Choroid plexus epithelial cell (primary cell): Measurements from ENCODE around the gene PVALEF.

Experiments used
- DNase-seq: peaks from one replicate; pipeline ENCODE4 v3.0.0-alpha.2; 2010; ENCODE audit warnings: low read depth
- H3K4me3 ChIP-seq: 2 replicates; pipeline ENCODE4 v1.5.1; 2011; ENCODE audit warnings: low read depth, mild to moderate bottlenecking, control low read depth, low read length, moderate library complexity
- TF ChIP-seq, protein P1 (sequence below): conservative IDR thresholded peaks from 2 replicates; pipeline ENCODE4 v1.5.1; 2011; ENCODE audit warnings: low read depth, mild to moderate bottlenecking, control low read depth, inconsistent platforms, low read length, moderate library complexity

The PVALEF gene

DNA sequence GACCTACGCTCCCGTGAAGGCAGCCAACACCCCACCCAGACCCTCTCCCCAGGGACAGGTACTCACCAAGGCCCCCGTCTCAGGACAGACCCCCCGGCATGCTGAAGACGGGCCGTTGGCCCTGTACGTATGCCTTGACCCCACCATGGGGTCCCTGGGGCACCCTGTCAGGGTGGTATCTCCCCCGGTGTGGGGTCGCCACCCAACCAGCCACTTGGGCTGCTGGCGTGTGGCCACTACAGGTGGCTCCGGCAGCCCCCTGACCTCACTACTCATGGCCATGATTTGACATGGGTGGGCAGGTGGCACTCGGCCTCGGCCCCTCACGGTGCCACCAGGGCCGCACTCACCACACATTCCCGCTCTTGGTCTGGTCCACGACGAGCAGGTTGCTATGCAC is 40.9 kb upstream of the PVALEF start:
- no peak overlapping the region for H3K4me3 ChIP-seq
- TF ChIP-seq, protein P1, sequence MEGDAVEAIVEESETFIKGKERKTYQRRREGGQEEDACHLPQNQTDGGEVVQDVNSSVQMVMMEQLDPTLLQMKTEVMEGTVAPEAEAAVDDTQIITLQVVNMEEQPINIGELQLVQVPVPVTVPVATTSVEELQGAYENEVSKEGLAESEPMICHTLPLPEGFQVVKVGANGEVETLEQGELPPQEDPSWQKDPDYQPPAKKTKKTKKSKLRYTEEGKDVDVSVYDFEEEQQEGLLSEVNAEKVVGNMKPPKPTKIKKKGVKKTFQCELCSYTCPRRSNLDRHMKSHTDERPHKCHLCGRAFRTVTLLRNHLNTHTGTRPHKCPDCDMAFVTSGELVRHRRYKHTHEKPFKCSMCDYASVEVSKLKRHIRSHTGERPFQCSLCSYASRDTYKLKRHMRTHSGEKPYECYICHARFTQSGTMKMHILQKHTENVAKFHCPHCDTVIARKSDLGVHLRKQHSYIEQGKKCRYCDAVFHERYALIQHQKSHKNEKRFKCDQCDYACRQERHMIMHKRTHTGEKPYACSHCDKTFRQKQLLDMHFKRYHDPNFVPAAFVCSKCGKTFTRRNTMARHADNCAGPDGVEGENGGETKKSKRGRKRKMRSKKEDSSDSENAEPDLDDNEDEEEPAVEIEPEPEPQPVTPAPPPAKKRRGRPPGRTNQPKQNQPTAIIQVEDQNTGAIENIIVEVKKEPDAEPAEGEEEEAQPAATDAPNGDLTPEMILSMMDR: no peak
- DNase-seq: no peak

DNA sequence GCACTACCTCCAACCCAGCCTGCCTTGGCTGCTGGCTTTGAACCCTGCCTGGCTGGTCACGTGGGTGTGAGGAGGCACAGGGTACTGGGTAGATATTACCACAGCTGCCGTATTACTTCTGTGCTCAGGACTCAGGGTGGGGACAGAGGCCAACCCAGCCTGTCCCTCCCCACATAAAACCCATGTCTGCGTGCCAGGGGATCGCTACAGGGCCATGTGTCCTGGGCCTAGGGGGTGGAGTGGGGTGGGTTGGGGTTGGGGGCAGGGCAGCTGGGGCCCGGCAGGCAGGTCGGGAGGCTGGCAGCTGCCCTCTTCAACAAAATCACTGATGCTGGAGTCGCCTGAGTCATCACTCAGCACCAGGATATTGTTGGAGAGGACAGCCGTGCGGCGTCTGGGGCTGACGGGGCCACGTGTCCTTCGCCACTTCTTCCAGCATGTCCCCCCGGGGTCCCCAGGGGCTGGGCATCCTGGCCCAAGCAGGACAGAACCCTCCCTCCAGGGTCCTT is 39.7 kb upstream of the PVALEF start:
- no peak overlapping the region for H3K4me3 ChIP-seq
- TF ChIP-seq, protein P1: no peak
- no peak for DNase-seq

DNA sequence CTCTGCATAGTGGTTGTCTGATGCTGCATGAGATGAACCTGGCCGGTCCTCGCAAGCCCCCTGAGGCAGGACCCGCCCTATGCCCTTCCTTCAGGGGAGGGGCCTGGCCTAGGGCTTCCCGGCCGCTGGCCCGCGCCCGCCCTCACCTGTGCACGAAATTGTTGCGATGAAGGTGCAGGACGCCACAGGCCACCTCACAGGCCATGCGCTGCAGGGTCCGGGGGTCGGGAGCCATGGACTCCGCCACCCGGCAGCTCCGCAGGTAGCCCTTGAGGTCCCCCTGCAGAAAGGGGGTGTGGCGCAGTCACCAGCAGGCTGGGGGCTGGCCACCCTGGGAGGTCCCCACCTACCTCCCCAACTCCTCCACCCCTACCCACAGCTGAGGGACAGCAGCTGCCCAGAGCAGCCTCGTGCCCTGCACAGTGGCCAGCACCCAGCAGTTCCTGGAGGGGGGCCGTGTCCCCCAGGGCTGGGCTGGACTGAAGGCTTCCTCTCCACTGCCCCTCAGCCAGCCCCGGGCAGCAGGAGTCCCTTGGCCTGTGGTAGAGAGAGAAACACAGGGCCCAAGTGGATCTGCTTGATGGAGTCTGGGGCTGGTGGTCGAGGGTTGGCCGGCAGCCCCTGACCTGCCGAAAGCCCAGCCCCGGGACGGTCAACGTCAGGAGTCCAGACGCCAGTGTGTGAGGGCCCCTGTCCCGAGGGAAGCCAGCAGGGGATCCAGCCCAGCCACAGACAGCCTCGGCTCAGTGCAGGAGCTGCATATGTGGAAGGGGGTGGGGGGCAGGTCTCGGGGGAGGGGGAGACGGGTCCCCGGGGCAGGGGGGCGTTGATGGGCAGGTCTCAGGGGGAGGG is 38.8 kb upstream of the PVALEF start:
- TF ChIP-seq, protein P1: no peak
- no peak overlapping the region for H3K4me3 ChIP-seq
- no peak for DNase-seq

DNA sequence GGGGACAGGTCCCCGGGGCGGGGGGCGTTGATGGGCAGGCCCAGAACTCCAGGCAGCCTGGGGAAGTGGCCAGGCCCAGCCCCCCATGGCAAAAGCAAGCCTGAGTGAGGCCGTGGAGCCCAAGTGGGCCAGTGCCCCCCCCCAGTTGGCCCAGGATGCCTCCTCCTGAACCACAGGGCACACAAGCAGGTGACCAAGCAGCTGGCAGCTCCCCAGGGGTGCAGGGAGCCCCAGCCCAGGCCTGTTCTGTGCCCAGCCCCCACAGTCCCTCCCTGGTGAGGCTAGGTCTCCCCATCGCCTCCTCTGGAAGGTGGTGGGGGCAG is 38.2 kb upstream of the PVALEF start:
- no peak overlapping the region for H3K4me3 ChIP-seq
- TF ChIP-seq, protein P1: no peak
- no peak for DNase-seq

DNA sequence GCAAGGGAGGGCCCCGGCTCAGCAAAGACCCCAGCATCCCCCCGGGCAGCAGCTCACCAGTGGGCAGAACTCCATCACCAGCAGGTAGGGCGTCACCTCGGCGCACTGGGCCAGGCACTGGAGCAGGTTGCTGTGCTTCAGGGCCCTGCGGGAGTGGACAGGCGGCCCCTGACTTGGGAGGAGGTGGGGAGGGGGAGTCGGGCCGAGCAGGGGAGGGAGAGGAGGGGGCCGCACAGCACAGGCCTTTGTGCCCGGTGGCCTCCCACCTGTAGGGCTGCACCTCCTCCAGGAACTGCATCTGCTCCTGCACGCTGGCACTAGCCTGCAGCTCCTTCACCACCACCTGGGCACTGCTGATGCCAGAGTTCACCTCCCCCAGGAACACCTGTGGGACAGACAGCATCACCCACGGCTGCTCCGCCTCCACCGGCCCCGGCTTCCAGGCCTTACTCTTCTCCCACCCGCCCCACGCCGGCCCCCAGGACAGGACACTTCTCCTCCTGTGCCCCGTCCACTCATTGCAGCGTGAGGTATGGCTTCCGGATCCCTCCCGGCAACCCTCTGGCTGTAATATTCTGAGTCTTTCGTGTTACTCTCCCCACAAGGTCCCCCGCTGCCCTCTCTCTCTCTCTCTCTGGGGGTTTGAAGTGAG is 37.7 kb upstream of the PVALEF start:
- TF ChIP-seq, protein P1: no peak
- DNase-seq: no peak
- no peak overlapping the region for H3K4me3 ChIP-seq

DNA sequence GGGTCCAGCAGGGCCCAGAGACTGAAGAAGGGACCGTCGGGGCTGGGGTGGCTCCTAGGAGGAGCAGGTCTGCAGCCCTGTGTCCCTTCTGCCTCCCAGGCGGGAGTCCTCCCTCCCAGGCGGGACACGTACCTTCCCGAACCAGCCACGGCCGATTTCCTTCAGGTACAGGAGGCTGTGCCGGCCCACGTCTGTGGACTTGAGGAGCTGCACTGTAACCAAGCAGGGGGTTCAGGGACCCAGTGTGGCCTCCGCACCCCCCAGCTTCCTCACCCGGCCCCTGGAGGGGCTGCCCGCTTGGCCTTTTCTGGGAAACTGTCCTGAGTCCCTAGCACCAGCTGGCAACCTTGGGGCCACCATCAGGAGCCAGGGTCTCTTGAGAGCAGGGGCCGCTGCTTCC is 37.0 kb upstream of the PVALEF start:
- TF ChIP-seq, protein P1: no peak
- no peak overlapping the region for H3K4me3 ChIP-seq
- DNase-seq: no peak

DNA sequence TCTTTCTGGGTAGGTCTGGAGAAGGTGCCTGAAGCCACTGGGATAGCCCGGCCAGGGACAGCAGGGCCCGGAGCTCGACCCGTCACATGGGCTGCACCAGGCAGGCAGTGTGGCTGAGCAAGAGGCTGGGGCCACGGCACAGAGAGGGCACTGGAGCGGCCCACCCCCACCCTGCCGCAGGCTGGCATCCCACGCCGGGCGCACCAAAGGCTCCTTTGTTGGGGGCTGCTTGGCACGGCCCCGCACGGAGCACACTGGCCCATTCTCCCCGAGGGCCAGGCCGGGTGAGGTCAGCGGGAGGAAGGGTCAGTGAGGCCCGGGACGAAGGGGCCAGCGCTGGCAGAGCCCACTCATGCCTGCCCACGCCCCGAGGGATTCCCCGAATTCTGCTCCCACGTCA is 36.5 kb upstream of the PVALEF start:
- DNase-seq: no peak
- TF ChIP-seq, protein P1: no peak
- no peak overlapping the region for H3K4me3 ChIP-seq
